Stimulated activated CD8-positive, alpha-beta memory T cell treated with anti-CD3 and anti-CD28 coated beads, Interleukin-4, amount 100 ng/mL, for 4 hours (primary cell): ENCODE data around the gene BICDL2.
A peak's percentile ranks its signal among the peaks of the same experiment; 100 is the strongest.

ENCODE experiments used
- DNase-seq, 2 donors: peaks; one replicate each; pipeline ENCODE4 v3.0.0-alpha.2; 2020; ENCODE audit warnings: low read depth in 2 of 2, low spot score in 1 of 2

Gene BICDL2

DNA sequence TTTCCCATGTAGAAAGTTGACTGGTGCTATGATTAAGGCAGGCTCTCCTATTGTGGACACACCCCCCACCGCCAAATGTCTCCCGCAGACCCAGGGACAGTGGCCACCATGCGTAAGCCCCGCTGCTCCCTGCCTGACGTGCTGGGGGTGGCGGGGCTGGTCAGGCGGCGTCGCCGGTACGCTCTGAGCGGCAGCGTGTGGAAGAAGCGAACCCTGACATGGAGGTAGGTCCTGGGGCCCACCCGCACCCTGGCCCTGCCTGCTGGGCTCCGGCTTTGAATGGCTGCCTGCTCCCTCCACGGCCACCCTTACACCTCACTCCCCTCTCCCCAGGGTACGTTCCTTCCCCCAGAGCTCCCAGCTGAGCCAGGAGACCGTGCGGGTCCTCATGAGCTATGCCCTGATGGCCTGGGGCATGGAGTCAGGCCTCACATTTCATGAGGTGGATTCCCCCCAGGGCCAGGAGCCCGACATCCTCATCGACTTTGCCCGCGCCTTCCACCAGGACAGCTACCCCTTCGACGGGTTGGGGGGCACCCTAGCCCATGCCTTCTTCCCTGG, 13.3 kb upstream of the BICDL2 start:
- no peak for DNase-seq

DNA sequence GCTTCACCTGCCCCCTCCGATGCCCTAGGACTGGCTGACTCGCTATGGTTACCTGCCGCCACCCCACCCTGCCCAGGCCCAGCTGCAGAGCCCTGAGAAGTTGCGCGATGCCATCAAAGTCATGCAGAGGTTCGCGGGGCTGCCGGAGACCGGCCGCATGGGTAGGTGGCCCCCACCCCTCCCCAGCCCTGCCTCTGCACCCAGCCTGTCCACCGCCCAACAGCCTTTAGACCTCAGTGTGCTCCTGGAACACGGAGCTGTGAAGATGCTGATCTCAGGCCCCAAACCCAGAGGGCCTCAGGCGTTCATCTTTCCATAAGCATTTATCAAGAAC, 10.6 kb upstream of the BICDL2 start:
- DNase-seq, result no peak

DNA sequence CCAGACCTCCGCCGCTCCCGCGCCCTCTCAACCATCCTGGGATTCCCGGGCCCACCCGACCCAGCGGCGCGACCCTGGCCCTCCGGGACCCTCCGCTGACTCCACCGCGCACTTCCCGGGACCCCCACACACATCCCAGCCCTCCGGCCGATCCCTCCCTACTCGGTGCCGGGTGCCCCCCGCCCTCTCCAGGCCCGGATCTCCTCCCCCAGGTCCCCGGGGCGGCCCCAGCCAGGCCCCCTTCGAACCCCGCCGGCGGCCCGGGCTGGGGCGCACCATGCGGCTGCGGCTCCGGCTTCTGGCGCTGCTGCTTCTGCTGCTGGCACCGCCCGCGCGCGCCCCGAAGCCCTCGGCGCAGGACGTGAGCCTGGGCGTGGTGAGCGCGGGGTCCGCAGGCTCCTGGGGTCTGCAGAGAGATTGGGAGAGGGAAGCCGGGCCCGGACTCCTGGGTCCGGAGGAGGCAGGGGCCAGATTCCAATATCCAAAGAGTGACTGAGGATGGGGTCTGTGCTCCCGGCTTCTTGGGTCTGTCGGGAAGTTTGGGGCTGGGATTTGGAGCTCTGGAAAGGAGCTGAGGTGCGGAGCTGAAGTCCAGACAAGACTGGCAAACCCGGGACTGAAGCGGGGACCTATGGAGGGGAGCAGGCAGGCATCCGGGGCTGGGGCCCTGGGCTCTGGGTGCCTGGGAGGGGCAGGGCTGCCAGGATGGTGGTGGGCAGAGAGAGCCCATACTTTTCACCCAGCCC, 10.1 kb upstream of the BICDL2 start:
- no peak for DNase-seq

DNA sequence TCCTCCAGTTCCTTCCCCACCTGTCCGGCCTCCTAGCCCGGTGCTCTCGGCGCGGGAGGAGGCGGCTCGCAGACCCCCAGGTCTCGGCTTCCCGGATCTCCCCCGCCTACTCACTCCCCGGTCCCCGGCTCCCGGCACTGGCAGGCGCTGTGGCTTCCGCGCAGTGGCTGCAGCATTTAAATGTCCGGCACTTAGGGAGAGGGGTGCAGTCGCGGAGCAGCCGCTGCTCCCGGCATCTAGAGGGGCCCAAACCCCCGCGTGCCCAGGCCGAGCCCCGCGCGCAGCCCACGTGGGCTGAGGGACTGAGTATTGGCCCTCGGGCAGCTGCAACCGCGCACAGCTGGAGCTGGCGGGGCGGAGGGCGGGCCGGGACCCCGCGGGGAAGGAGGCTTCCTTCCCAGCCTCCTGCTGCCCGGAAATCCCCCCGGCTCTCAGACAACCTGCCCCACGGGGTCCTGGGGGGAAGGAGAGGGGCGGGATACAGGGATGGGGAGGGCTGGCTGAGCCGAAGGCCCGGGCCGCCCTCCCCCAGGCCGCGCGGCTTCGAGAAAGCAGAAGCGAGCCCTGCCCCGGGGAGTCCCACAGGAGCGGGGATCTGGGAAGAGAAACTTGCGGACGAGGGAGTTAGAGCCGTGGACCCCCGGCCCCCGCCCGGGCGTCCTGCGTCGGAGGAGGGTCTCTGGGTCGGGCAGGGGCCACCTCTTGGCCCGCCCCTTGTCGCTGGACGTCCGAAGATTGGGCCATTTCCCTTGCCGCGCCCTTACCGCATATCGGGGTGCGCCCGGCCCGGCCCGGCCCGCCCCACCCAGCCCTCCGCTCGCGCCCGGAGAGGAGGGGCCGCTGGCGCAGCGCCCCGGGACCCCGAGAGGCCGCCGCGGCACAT, 9.3 kb upstream of the BICDL2 start, which contains the start of gene MMP25:
Gene MMP25 (plus strand): TSS at position 804 of the 883 bp plus-strand sequence. CDS start 357 bp downstream, outside the sequence.
- DNase-seq, result no peak

DNA sequence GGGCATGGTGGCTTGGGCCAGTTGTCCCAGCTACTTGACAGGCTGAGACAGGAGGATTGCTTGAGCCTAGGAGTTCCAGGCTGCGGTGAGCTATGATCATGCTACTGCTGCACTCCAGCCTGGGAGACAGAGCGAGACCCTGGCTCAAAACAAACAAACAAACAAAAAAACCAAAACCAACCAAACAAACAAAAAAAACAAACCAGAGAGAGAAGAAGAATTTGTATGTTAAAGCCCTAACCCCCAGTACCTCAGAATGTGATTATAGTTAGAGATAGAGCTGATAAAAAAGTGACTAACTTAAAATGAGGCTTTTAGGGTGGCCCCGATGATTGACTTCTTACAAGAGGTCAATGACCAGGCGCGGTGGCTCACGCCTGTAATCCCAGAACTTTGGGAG, 8.0 kb upstream of the BICDL2 start:
- DNase-seq, result no peak

DNA sequence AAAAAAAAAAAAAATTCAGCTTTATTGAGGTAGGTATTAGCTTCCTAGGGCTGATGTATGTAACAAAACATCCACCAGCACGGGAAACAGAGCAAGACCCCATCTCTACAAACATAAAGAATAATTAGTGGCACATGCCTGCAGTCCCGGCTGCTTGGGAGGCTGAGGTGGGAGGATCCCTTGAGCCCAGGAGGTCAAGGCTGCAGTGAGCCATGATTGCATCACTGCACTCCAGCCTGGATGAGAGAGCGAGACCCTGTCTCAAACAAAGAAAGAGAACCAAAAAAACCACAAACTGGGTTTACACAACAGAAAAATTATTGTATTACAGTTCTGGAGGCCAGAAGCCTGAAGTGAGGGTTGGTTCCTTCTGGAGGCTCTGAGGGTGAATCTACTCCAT, 5.6 kb upstream of the BICDL2 start:
- no peak for DNase-seq

DNA sequence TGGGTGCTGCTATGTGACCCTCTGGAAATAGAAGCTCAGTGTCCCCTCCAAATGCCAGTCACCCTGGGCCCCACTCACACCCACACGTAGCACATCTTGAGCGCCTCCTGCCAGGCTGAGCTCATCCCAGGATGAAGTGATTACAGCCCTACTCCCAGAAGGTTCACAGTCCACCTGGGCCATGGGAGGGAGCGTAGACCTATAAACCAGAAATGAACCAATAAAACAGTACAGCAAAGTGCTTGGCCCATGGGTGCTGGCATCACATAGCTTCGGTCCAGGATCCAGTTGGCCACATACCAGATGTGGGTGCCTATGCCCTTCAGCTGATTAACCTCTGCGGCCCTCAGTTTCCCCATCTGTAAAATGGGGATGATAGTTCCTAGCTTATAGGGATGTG, 2.2 kb upstream of the BICDL2 start:
- no peak for DNase-seq

DNA sequence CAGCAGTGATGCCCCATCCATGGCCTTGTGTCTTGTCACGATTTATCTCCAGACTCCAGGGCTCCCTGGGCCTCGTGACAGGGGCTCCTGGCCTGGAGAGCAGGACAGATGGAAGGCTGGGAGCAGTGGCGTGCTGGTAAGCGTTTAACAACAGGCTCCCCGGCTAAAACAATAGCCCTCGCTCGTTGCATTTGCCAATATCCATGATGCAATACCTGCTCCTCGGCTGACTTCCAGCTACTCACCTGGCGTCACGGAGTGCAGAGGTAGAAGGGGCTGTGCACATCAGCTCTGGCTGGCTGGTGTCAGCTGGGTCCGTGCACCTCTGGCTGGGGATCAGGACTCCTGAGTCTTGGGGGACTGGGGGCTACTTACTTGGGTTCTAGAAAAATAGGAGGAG, 1.5 kb upstream of the BICDL2 start:
- DNase-seq, result no peak

DNA sequence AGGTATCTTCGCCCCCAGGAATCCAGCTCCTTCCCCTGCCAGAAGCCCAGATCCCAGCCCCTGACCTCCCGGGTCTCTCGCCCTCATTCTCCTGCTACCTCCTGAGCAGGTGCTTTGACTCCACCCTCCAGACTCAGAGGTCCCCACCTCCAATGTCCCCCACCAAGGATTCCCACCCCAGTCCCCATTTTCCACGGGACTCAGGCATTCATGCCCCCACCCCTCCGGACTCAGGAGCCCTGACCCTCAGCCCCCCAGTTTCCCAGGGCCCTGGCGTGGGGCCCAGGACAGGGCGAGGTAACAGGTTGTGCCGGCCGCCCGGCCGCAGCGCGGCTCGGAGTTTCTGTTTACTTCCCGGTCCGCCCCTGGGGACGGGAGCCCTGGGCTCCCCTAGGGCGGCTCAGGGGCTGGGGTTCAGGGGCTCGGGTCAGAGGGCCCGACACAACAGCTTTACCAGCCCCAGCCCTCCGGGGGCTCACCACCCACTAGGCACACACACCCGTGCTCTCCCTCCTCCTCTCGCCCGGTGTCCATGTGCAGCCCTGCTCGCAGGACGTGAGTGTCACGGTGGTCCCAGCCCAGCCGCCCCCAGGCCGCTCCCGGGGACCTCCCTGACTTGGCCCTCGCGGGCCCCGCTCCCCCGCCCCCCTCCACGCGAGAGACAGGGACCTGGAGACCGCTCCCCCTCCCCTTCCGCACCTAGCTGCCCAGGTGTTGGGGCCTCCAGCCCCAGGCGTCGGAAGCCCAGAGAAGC, 595 bp downstream of the BICDL2 start:
- no peak for DNase-seq

DNA sequence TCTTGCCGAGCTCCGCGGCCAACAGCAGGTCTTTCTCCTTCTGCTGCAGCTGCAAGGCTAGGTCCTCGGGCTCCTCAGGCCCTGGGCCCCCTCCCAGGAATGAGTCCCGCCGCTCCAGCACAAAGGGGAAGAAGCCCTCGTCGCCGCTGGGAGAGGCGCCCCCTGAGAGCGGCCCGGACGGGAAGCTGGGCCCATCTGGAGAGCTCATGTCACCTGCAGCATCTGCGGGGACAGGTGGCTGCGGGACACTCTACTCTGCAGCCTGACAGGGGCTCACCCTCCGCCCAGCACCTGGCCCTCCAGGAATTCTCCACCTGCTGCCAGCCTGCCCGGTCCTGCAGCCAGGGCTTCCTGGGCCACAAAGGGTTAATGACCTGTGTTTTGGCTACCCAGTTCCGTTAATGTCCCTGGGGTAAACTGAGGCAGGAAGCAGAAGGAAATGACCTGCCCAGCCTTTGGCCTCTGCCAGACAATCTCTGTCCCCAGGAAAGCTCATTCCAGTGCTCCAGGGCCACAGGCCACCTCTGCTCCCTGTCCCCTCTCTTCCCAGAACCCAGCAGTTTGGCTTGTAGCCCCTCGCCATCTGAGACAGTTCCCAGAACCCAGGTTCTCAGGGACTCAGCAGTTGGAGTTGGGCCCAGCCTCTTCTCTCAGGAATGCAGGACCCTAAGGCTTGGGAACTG, 1.3 kb downstream of the BICDL2 start:
- no peak for DNase-seq

DNA sequence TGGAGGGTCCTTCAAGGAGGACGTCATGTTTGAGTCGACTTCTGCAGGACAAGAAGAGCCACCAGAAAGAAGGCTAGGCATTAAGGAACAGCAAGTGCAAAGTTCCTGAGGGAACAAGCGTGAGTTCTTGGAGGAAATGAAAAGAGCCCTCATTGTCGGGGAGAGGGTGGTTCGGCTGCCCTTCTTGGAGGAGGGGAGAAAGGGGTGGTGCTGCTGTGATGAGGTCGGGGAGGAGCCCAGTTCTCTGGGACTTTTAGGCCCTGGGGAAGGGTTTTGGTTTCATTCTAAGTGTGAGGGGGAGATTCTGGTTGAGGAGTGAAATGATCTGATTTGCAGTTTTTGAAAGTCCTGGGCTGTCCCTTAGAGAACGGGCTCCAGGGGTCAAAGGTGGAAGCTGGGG, 4.1 kb downstream of the BICDL2 start:
- no peak for DNase-seq

DNA sequence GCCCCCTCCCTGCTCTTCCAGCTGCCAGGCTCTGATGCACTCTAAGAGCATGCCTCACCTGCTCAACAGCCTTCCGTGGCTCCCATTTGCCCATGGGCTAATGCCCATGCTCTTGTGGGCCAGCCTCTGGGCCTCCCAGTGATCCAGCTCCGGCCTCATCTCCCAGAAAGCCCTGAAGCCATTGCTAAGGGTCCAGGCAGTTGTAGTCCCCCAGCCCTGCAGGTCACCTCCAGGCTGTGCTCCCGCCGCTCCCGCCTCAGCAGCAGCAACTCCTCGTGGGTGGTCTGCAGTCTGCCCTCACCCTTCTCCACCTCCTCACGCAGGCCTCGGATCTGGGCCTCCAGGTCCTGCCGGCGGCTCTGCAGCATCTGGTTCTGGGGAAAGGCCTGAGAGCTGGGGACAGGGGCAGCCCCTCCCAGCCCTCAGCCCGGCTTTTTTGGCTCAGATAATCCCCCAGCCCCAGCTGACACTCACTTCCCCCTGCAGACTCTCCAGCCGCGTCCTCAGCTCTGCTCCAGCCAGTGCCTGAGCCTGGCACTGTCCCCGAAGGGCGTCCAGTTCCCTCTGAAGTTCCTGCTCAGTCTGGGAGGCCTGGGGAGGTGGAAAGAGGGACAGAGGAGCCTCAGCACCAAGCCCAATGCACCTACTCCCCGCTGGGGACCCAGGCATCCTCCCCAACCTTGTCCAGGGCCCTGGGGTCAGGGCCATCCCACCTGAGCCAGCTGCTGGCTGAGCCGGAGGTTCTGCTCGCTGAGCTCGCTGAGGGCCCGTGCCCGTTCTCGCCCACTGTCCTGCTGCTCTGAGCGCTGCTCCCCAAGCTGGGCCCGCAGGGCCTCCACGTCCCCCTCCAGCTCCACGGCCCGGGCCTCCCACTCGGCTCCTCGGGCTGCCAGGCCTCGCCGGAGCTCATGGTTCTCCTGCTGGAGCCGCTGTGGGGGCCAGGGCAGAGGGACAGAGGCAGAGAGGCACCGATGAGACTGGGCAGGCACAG, 6.2 kb downstream of the BICDL2 start:
- no peak for DNase-seq

DNA sequence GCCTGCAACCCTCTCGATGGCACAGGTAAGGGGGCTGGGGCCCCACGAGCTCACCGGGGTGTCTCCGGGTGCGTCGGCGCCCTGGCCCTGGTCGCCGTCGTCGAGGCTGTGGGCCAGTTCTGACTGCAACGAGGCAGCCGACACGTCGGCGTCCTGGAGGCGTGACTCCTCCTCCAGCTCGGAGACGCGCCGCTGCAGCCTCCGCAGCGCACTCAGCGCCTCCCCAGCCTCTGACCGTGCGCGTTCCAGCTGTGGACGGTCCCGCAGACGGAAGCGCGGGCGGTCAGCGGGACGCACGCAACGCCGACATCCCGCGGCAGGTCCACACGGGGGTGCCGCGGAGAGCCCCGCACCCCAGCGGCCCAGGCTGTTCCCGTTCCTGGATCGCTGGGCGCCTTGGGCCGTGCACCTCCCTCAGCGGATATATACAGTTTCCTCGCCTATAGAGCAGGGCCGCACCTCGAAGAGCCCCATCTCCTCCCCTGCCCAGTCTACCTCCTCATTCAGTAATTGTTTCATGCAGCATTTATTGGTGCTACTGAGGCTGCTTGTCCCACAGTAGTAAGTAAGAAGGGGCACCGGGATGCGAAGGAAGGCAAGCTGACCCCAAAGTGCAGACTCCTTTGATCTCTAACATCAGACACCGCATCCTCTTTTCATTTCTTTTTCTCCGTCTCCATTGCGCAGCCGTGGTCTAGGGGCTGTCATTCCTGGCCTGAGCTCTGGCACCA, 7.1 kb downstream of the BICDL2 start:
- no peak for DNase-seq

DNA sequence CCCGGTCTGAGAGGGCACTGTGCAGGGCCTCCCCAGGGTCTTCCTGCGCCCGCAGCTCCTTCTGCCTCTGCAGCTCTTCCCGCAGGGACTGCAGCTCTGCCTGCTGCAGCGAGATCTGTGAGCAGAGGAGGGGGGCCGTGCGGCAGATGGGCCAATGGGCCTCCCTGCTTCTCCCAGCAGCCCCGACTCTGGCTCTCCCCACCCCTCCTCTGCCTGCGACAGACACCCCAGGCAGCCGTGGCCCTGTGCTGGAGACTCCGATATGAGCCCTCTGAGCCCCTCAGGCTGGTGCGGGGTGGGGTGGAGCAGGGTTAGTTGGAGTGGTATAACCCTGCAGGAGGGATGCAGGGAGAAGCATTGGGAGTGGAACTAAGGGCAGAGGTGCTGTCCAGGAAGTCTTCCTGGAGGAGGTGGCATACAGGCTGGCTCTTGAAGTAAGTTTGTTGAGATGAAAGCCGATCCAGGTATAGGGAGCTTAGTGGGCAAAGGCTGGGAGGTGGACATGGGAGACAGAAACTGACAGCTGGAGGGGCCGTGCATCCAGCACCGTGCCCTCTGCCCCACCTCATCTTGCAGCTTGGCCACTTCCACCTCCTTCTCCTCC, 7.9 kb downstream of the BICDL2 start:
- no peak for DNase-seq

DNA sequence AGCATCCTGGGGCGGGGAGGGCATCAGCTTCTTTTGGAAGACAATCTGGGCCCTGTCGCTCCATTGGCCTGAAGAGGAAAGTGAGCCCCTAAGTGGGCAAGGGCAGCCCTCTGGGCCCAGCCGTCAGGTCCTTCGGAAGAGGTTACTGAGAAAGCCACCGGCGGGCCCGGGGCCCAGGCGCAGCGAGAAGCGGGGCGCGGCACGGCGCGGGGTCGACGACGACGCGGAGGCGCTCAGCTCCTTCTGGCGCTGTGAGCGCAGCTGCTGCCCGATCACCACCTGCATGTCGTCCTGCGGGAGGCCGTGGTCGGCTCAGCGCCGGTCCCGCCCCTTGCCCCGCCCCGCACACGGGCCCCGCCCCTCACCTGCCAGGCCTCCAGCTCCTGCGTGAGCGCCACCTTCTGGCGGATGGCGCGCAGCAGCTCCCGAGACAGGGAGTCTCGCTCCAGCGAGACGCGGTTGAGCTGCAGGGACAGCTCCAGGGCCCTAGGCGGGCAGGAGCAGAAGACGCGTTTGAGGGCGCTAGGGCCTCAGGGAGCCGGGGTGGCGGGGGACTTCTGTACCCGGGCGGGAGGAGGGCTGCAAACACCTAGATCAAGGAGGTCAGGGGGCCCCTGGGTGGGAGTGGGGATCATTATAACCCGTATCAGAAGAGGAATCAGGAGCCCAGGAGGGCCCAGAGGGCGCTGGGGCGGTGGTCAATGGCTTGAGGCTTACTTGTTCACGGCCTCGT, 8.6 kb downstream of the BICDL2 start:
- peak; percentile 68 to 74 for DNase-seq

DNA sequence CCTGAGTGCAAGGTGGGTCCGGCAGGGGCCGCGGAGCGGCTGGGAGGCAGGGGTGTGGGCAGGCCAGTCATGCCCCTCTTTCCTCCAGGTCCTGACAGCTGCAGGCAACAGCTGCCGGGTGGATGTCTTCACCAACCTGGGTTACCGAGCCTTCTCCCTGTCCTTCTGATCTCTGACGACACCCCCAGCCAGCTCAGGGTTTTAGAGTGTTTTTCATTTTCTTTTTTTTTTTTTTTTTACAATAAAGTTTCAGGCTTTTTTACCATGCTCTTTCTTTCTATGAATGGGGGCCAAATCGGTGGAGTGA, 9.3 kb downstream of the BICDL2 start:
- no peak for DNase-seq

DNA sequence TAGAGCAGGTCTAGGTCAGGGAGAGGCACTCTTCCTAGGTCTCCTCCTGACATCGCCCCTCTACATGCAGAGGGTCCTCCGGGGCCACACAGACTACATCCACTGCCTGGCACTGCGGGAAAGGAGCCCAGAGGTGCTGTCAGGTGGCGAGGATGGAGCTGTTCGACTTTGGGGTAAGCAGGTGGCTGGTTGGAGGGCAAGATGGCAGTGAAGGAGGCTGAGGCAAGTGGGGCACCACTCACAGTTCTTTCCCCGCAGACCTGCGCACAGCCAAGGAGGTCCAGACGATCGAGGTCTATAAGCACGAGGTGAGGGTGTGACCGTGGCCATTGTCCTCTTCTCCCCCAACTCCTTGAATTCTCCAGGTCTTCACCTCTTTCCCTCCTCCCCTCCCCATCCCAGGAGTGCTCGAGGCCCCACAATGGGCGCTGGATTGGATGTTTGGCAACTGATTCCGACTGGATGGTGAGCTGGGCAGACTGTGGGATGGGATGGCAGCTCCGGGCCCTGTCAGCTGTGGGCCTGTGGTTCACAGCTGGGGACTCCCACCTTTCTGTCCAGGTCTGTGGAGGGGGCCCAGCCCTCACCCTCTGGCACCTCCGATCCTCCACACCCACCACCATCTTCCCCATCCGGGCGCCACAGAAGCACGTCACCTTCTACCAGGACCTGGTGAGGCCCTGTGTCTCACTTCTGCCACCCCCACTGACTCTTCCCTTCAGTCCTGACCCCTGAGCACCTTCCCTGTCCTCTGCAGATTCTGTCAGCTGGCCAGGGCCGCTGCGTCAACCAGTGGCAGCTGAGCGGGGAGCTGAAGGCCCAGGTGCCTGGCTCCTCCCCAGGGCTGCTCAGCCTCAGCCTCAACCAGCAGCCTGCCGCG, 9.9 kb downstream of the BICDL2 start:
- no peak for DNase-seq
